GM23338 (cell line): ENCODE data around the gene CDAN1. TPM values are rescaled to one million over a fixed set of nuclear protein-coding genes. Genes with fewer than 3 reads are reported as not detected.

ENCODE experiments used
- ATAC-seq: fragments of 200-7000 bp; cut with Tn5 transposase; 3 replicates; pipeline ENCODE4 v1.9.1; 2020
- DNase-seq: peaks from one replicate; pipeline ENCODE4 v3.0.0-alpha.2; 2015; ENCODE audit warnings: low spot score
- H2AFZ ChIP-seq: fragments of 200-600 bp; sonication (generic); 2 replicates; pipeline ENCODE4 v1.8.0; 2016; ENCODE audit warnings: antibody characterized with exemption, mild to moderate bottlenecking, moderate library complexity
- H3F3A ChIP-seq: fragments of 200-600 bp; sonication (generic); replicated peaks from 2 replicates; pipeline ENCODE4 v1.8.0; 2017; ENCODE audit warnings: antibody characterized with exemption, mixed run types, low read depth
- H3K27ac ChIP-seq: fragments of 200-600 bp; sonication (generic); 2 replicates; pipeline ENCODE4 v1.6.1; 2016; ENCODE audit warnings: low read depth
- H3K27me3 ChIP-seq: fragments of 200-600 bp; sonication (generic); 2 replicates; pipeline ENCODE4 v1.8.0; 2016; ENCODE audit warnings: mild to moderate bottlenecking, mixed run types, moderate library complexity; ENCODE audit not compliant: insufficient read depth
- H3K36me3 ChIP-seq: fragments of 200-600 bp; sonication (generic); 2 replicates; pipeline ENCODE4 v1.8.0; 2016; ENCODE audit warnings: mild to moderate bottlenecking; ENCODE audit not compliant: insufficient read depth
- H3K4me1 ChIP-seq: fragments of 200-600 bp; sonication (generic); 2 replicates; pipeline ENCODE4 v1.8.0; 2016; ENCODE audit warnings: mild to moderate bottlenecking, moderate library complexity; ENCODE audit not compliant: insufficient read depth
- H3K4me2 ChIP-seq: fragments of 200-600 bp; sonication (generic); 2 replicates; pipeline ENCODE4 v1.7.1; 2017; ENCODE audit warnings: mixed run types
- H3K4me3 ChIP-seq: fragments of 200-600 bp; sonication (generic); 2 replicates; pipeline ENCODE4 v1.6.1; 2016; ENCODE audit warnings: mixed run types
- H3K79me2 ChIP-seq: fragments of 200-600 bp; sonication (generic); replicated peaks from 2 replicates; pipeline ENCODE4 v1.8.0; 2017; ENCODE audit warnings: mild to moderate bottlenecking; ENCODE audit not compliant: insufficient read depth
- H3K9me2 ChIP-seq: fragments of 200-600 bp; sonication (generic); 2 replicates; pipeline ENCODE4 v1.8.0; 2017; ENCODE audit not compliant: insufficient read depth
- H4K20me1 ChIP-seq: fragments of 200-600 bp; sonication (generic); replicated peaks from 2 replicates; pipeline ENCODE4 v1.8.0; 2017; ENCODE audit warnings: mild to moderate bottlenecking; ENCODE audit not compliant: insufficient read depth
- H3K27ac Mint-ChIP-seq: 2 replicates; pipeline ENCODE4 v1.8.0; 2020; ENCODE audit warnings: inconsistent platforms, mild to moderate bottlenecking, moderate library complexity, mixed read lengths
- H3K27me3 Mint-ChIP-seq: 3 replicates; pipeline ENCODE4 v1.8.0; 2022; ENCODE audit warnings: low read depth, mild to moderate bottlenecking, moderate library complexity, mixed read lengths, inconsistent platforms; ENCODE audit not compliant: insufficient read depth, poor library complexity
- H3K36me3 Mint-ChIP-seq: 3 replicates; pipeline ENCODE4 v1.8.0; 2021; ENCODE audit warnings: low read depth, mild to moderate bottlenecking, inconsistent platforms, moderate library complexity, mixed read lengths
- H3K4me1 Mint-ChIP-seq: 3 replicates; pipeline ENCODE4 v1.8.0; 2020; ENCODE audit warnings: mild to moderate bottlenecking, inconsistent platforms, mixed read lengths
- H3K4me3 Mint-ChIP-seq: 3 replicates; pipeline ENCODE4 v1.8.0; 2021; ENCODE audit warnings: moderate library complexity, mild to moderate bottlenecking, inconsistent platforms, mixed read lengths
- H3K9me3 Mint-ChIP-seq: 3 replicates; pipeline ENCODE4 v1.8.0; 2020; ENCODE audit warnings: moderate library complexity, mild to moderate bottlenecking, inconsistent platforms, mixed read lengths
- CREB1 ChIP-seq: fragments of 250-450 bp; sonication (Bioruptor Pico); IDR thresholded peaks from 2 replicates; pipeline ENCODE4 v1.5.0; 2020; ENCODE audit warnings: low read depth, mild to moderate bottlenecking, moderate library complexity
- EZH2 ChIP-seq: fragments of 200-600 bp; sonication (generic); IDR thresholded peaks from one replicate; pipeline ENCODE4 v1.8.0; 2017; ENCODE audit warnings: antibody characterized with exemption, mild to moderate bottlenecking, low read depth; ENCODE audit not compliant: unreplicated experiment
- EZH2phosphoT487 ChIP-seq: fragments of 200-600 bp; sonication (generic); IDR thresholded peaks from one replicate; pipeline ENCODE4 v1.8.1; 2018; ENCODE audit warnings: antibody characterized with exemption; ENCODE audit not compliant: unreplicated experiment
- JUNB ChIP-seq: IDR thresholded peaks from one replicate; pipeline ENCODE4 v1.6.1; 2016; ENCODE audit warnings: antibody characterized with exemption; ENCODE audit not compliant: unreplicated experiment
- NANOG ChIP-seq: IDR thresholded peaks from 2 replicates; pipeline ENCODE4 v1.6.1; 2016; ENCODE audit warnings: antibody characterized with exemption, borderline replicate concordance
- POLR2AphosphoS5 ChIP-seq: IDR thresholded peaks from 2 replicates; pipeline ENCODE4 v1.6.1; 2016; ENCODE audit warnings: antibody characterized with exemption, low read depth
- REST ChIP-seq: IDR thresholded peaks from one replicate; pipeline ENCODE4 v1.6.1; 2018; ENCODE audit warnings: antibody characterized with exemption; ENCODE audit not compliant: unreplicated experiment
- STAT1 ChIP-seq: IDR thresholded peaks from one replicate; pipeline ENCODE4 v1.6.1; 2016; ENCODE audit warnings: antibody characterized with exemption; ENCODE audit not compliant: unreplicated experiment
- ZNF114 ChIP-seq: fragments of 250-450 bp; sonication (Bioruptor Pico); IDR thresholded peaks from 2 replicates; pipeline ENCODE4 v1.5.0; 2020; ENCODE audit warnings: mild to moderate bottlenecking, moderate library complexity
- ZNF331 ChIP-seq: fragments of 250-450 bp; sonication (Bioruptor Pico); IDR thresholded peaks from 2 replicates; pipeline ENCODE4 v1.5.0; 2020; ENCODE audit warnings: low read depth, mild to moderate bottlenecking, moderate library complexity
- ZNF462 ChIP-seq: fragments of 250-450 bp; sonication (Bioruptor Pico); IDR thresholded peaks from 2 replicates; pipeline ENCODE4 v1.5.0; 2020; ENCODE audit warnings: mild to moderate bottlenecking, moderate library complexity
- polyA plus RNA-seq: library from polyadenylated mRNA; unstranded; fragments of >200 nt; fragmentation: Nextera tagmentation; extraction: Ambion mirVana; gene quantifications from 2 replicates; pipeline ENCODE4 v1.2.1, GENCODE V29; 2016
- total RNA-seq: library from RNA; depleted of rRNA; stranded (reverse); fragments of >200 nt; shearing (Covaris generic); gene quantifications from 2 replicates; pipeline ENCODE4 v1.2.3, GENCODE V29; 2014
- TF ChIP-seq, protein P1 (sequence below), 2 experiments: fragments of 200-600 bp in 1 of 2; sonication (generic) in 1 of 2; conservative IDR thresholded peaks; 2 replicates each; pipeline versions ENCODE4 v1.5.1 to v1.6.1; 2016 to 2017; ENCODE audit warnings: antibody characterized with exemption in 2 of 2, low read depth in 2 of 2, mild to moderate bottlenecking in 2 of 2, moderate library complexity in 1 of 2
- TF ChIP-seq, protein P2 (sequence below): IDR thresholded peaks from 2 replicates; pipeline ENCODE4 v1.6.1; 2016; ENCODE audit warnings: antibody characterized with exemption

CDAN1 gene
- total and polyA plus RNA-seq, 2 experiments from 2014 or later = 6.0 to 14.7 TPM

GRCh38 chr15:42729409-42729808, 7.5 kb downstream of the CDAN1 start (continued):
- no peak for TF ChIP-seq ZNF331 (CRISPR knock-in tag)

- Mint-ChIP-seq H3K27ac (no peak overlapping the region; the same call in 1 of the 2 replicates), H3K4me1 (peaks cover 24% of the 10 kb centered on the region), H3K27me3 (peaks cover 5% of the 10 kb centered on the region), H3K4me3 (no peak overlapping the region), H3K36me3 (peaks cover 66% of the 10 kb centered on the region), H3K9me3 (no peaks in the 10 kb centered on the region)
- Histone ChIP-seq H4K20me1 (no peaks in the 10 kb centered on the region; the same call in none of the 2 replicates), H2AFZ (no peak overlapping the region), H3K4me3 (no peak overlapping the region), H3K9me2 (no peaks in the 10 kb centered on the region), H3K4me2 (no peak overlapping the region), H3K36me3 (peaks cover 26% of the 10 kb centered on the region), H3K27me3 (no peaks in the 10 kb centered on the region), H3F3A (0 out of 2 replicates have a peak, but pooled peaks cover 4% of the 10 kb centered on the region), H3K4me1 (no peaks in the 10 kb centered on the region; the same call in 1 of the 2 replicates), H3K79me2 (no peaks in the 10 kb centered on the region), H3K27ac (peak overlapping the region; percentile 45; the same call in 1 of the 2 replicates)
- TF ChIP-seq ZNF114 (CRISPR knock-in tag) (no peak), EZH2phosphoT487 (no peak), ZNF331 (CRISPR knock-in tag) (no peak), POLR2AphosphoS5 (no peak), CREB1 (CRISPR knock-in tag) (no peak), REST (no peak), NANOG (no peak), EZH2 (no peak), JUNB (no peak), ZNF462 (CRISPR knock-in tag) (no peak), STAT1 (no peak)
- TF ChIP-seq, protein P1, sequence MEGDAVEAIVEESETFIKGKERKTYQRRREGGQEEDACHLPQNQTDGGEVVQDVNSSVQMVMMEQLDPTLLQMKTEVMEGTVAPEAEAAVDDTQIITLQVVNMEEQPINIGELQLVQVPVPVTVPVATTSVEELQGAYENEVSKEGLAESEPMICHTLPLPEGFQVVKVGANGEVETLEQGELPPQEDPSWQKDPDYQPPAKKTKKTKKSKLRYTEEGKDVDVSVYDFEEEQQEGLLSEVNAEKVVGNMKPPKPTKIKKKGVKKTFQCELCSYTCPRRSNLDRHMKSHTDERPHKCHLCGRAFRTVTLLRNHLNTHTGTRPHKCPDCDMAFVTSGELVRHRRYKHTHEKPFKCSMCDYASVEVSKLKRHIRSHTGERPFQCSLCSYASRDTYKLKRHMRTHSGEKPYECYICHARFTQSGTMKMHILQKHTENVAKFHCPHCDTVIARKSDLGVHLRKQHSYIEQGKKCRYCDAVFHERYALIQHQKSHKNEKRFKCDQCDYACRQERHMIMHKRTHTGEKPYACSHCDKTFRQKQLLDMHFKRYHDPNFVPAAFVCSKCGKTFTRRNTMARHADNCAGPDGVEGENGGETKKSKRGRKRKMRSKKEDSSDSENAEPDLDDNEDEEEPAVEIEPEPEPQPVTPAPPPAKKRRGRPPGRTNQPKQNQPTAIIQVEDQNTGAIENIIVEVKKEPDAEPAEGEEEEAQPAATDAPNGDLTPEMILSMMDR (conservative IDR thresholded peaks at IDR 0.05; ENCODE audit: low read depth in 2 of 2) = no peak
- TF ChIP-seq, protein P2, sequence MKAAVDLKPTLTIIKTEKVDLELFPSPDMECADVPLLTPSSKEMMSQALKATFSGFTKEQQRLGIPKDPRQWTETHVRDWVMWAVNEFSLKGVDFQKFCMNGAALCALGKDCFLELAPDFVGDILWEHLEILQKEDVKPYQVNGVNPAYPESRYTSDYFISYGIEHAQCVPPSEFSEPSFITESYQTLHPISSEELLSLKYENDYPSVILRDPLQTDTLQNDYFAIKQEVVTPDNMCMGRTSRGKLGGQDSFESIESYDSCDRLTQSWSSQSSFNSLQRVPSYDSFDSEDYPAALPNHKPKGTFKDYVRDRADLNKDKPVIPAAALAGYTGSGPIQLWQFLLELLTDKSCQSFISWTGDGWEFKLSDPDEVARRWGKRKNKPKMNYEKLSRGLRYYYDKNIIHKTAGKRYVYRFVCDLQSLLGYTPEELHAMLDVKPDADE = no peak
- ATAC-seq (peak; percentile 58), DNase-seq (no peak)
These were observed 8.0 kb downstream of the CDAN1 start for GRCh38 chr15:42728972-42729371.
